K562 (cell line): Measurements from ENCODE around the gene SUDS3. TPM values are rescaled to one million over a fixed set of nuclear protein-coding genes. Genes with fewer than 3 reads are reported as not detected.

ENCODE experiments used
- ATF7 ChIP-seq: fragments of 450-650 bp; IDR thresholded peaks from 2 replicates; pipeline ENCODE4 v1.7.1; 2014; ENCODE audit warnings: mild to moderate bottlenecking, moderate library complexity
- FOXJ3 ChIP-seq: sonication (generic); formaldehyde crosslinking; IDR thresholded peaks from 2 replicates; pipeline ENCODE4 v1.4.0; 2020; ENCODE audit warnings: mild to moderate bottlenecking, missing genetic modification reagents
- MAFF ChIP-seq: IDR thresholded peaks from 2 replicates; pipeline ENCODE4 v1.6.1; 2012; ENCODE audit warnings: low read length, improper control_type of control experiment
- MEF2D ChIP-seq: conservative IDR thresholded peaks from 2 replicates; pipeline ENCODE4 v1.6.1; 2016; ENCODE audit warnings: low read depth, missing genetic modification characterization, missing compliant biosample characterization
- MXD1 ChIP-seq: fragments of 250-450 bp; sonication (Bioruptor Pico); IDR thresholded peaks from 2 replicates; pipeline ENCODE4 v1.8.0; 2021; ENCODE audit warnings: borderline replicate concordance, mild to moderate bottlenecking, moderate library complexity; ENCODE audit not compliant: poor library complexity, severe bottlenecking
- MYBL2 ChIP-seq, 2 experiments: fragments of 450-650 bp in 1 of 2; sonication (generic) in 1 of 2; formaldehyde crosslinking in 1 of 2; IDR thresholded peaks; 2 replicates each; pipeline versions ENCODE4 v1.6.1 to v1.8.1; 2017 to 2022; ENCODE audit warnings: borderline replicate concordance in 1 of 2, inconsistent platforms in 1 of 2, low read depth in 1 of 2, mild to moderate bottlenecking in 1 of 2, missing genetic modification reagents in 1 of 2, moderate library complexity in 1 of 2
- NCOA6 ChIP-seq: fragments of 450-650 bp; IDR thresholded peaks from 2 replicates; pipeline ENCODE4 v1.6.1; 2017; ENCODE audit warnings: mild to moderate bottlenecking
- NEUROD1 ChIP-seq: fragments of 150-350 bp; IDR thresholded peaks from 2 replicates; pipeline ENCODE4 v1.6.1; 2014; ENCODE audit warnings: borderline replicate concordance, low read length, low read depth; ENCODE audit not compliant: partially characterized antibody
- NFYB ChIP-seq: IDR thresholded peaks from 2 replicates; pipeline ENCODE4 v1.6.1; 2011; ENCODE audit warnings: mild to moderate bottlenecking, moderate library complexity; ENCODE audit not compliant: insufficient read length; ENCODE audit errors: extremely low read depth
- NRF1 ChIP-seq, 2 experiments: fragments of 450-650 bp; IDR thresholded peaks in 1 of 2; conservative IDR thresholded peaks in 1 of 2; 2 replicates each; pipeline ENCODE4 v1.6.1; 2014; ENCODE audit warnings: mild to moderate bottlenecking in 2 of 2
- RBM22 ChIP-seq: fragments of 200-400 bp; formaldehyde crosslinking; IDR thresholded peaks from 2 replicates; pipeline ENCODE4 v1.6.1; 2018; ENCODE audit warnings: low read length, low read depth; ENCODE audit not compliant: poor library complexity, severe bottlenecking
- TAF15 ChIP-seq: fragments of 200-400 bp; formaldehyde crosslinking; IDR thresholded peaks from 2 replicates; pipeline ENCODE4 v1.6.1; 2017; ENCODE audit warnings: mild to moderate bottlenecking, low read depth, low read length, moderate library complexity
- TRIM25 ChIP-seq: fragments of 450-650 bp; IDR thresholded peaks from 2 replicates; pipeline ENCODE4 v1.7.0; 2016; ENCODE audit warnings: borderline replicate concordance
- ZBTB5 ChIP-seq: fragments of 450-650 bp; IDR thresholded peaks from 2 replicates; pipeline ENCODE4 v1.6.1; 2017; ENCODE audit warnings: antibody characterized with exemption
- ZFX ChIP-seq: sonication (generic); formaldehyde crosslinking; IDR thresholded peaks from 2 replicates; pipeline ENCODE4 v1.8.0; 2022; ENCODE audit warnings: mild to moderate bottlenecking, missing genetic modification reagents, moderate library complexity
- ZNF282 ChIP-seq: sonication (generic); formaldehyde crosslinking; IDR thresholded peaks from 2 replicates; pipeline ENCODE4 v1.8.1; 2023; ENCODE audit warnings: missing genetic modification reagents
- ZNF609 ChIP-seq: sonication (generic); formaldehyde crosslinking; IDR thresholded peaks from 2 replicates; pipeline ENCODE4 v1.8.1; 2023; ENCODE audit warnings: missing genetic modification reagents, mild to moderate bottlenecking, borderline replicate concordance
- polyA plus RNA-seq, 8 experiments: library from polyadenylated mRNA; depleted of rRNA in 4 of 8; stranded (reverse) in 5 of 8; unstranded in 3 of 8; fragments of >200 nt; fragmentation: Nextera tagmentation in 2 of 8; fragmentation: Illumina TruSeq in 1 of 8; extraction: Ambion mirVana in 2 of 8; extraction: Trizol in 1 of 8; gene quantifications; 2 replicates each; pipeline versions ENCODE4 v1.2.1 to v1.2.3, GENCODE V29; 2011 to 2014; ENCODE audit warnings: inconsistent platforms in 1 of 8, missing spikeins in 1 of 8
- total RNA-seq, 7 experiments: library from RNA; depleted of rRNA in 6 of 7; stranded (reverse); fragments of >200 nt in 6 of 7; fragmentation: Illumina TruSeq in 2 of 7; extraction: Trizol in 2 of 7; gene quantifications; 2 replicates each; pipeline versions ENCODE4 v1.2.1 to v1.2.3, GENCODE V29; 2011 to 2021; ENCODE audit warnings: low replicate concordance in 1 of 7

The SUDS3 gene
- total and polyA plus RNA-seq, 9 of the 15 experiments (the other 6 are each of a cell fraction or from before 2014, with no cell fraction given), result 6.6 to 30.5 (median 23.3) TPM

- TF ChIP-seq ZNF282 (CRISPR knock-in tag) (no peak), NEUROD1 (peak; percentile 88), RBM22 (no peak), NFYB (peak; percentile 3), ZBTB5 (no peak), MEF2D (tag) (no peak), ZFX (peak; percentile 59), ATF7 (peak; percentile 43; the same call in 1 of the 2 replicates), MAFF (no peak), MXD1 (CRISPR knock-in tag) (no peak), NCOA6 (no peak), ZNF609 (CRISPR knock-in tag) (no peak), FOXJ3 (CRISPR knock-in tag) (no peak), NRF1 (conservative IDR thresholded peaks at IDR 0.05 in 1 of 2, IDR thresholded peaks at IDR 0.05 in 1 of 2) (peak; percentile 63 to 68), MYBL2 (IDR thresholded peaks at IDR 0.05; ENCODE audit: low read depth) (no peak), MYBL2 (CRISPR knock-in tag; IDR thresholded peaks at IDR 0.05; ENCODE audit: borderline replicate concordance) (no peak), TRIM25 (no peak), TAF15 (no peak)
Measured at GRCh38 chr12:118372541-118373495, 3.5 kb upstream of the SUDS3 start, which contains the start of gene TAOK3 (continued).
